H1 (cell line): Measurements from ENCODE around the gene TTC22. TPM values are rescaled to one million over a fixed set of nuclear protein-coding genes. Genes with fewer than 3 reads are reported as not detected.

Experiments
- CTCF ChIA-PET: fragments of 300-600 bp; sonication (Branson Sonifier 250); formaldehyde crosslinking; loops from one replicate; lab custom pipeline; 2021; ENCODE audit not compliant: partially characterized antibody; lab: Charles Lee
- POLR2A ChIA-PET: fragments of 300-600 bp; sonication (Branson Sonifier 250); formaldehyde crosslinking; loops from one replicate; lab custom pipeline; 2021; ENCODE audit warnings: inconsistent platforms; ENCODE audit not compliant: partially characterized antibody; lab: Charles Lee
- DNase-seq, 2 experiments: peaks; one replicate each; pipeline versions ENCODE4 v3.0.0 to v3.0.0-alpha.2; 2010 to 2022; ENCODE audit warnings: low spot score in 2 of 2, low read depth in 1 of 2, mixed read lengths in 1 of 2
- FAIRE-seq: peaks from 2 replicates; lab custom pipeline; 2011; peaks lifted over from hg19 to GRCh38; lab: Jason Lieb, UNC
- H2AFZ ChIP-seq: 2 replicates; pipeline ENCODE4 v1.8.1; 2012; ENCODE audit warnings: low read length, inconsistent platforms
- H2AK5ac ChIP-seq: 2 replicates; pipeline ENCODE4 v1.6.1; 2013; ENCODE audit warnings: low read depth, low read length
- H2BK120ac ChIP-seq: replicated peaks from 2 replicates; pipeline ENCODE3; 2013; ENCODE audit warnings: low read depth, low read length, inconsistent platforms
- H2BK12ac ChIP-seq: 2 replicates; pipeline ENCODE4 v1.6.1; 2013; ENCODE audit warnings: low read depth, low read length
- H2BK15ac ChIP-seq: 2 replicates; pipeline ENCODE4 v1.6.1; 2013; ENCODE audit warnings: low read length
- H2BK20ac ChIP-seq: 2 replicates; pipeline ENCODE4 v1.6.1; 2013; ENCODE audit warnings: low read length
- H2BK5ac ChIP-seq: 2 replicates; pipeline ENCODE4 v1.6.1; 2013; ENCODE audit warnings: low read depth, low read length
- H3K14ac ChIP-seq: 2 replicates; pipeline ENCODE4 v1.6.1; 2013; ENCODE audit warnings: inconsistent platforms; ENCODE audit not compliant: insufficient read length
- H3K18ac ChIP-seq: 2 replicates; pipeline ENCODE4 v1.6.1; 2013; ENCODE audit warnings: low read length; ENCODE audit errors: extremely low read depth
- H3K23ac ChIP-seq: 2 replicates; pipeline ENCODE4 v1.6.1; 2013; ENCODE audit warnings: inconsistent platforms; ENCODE audit not compliant: insufficient read length
- H3K23me2 ChIP-seq: 2 replicates; pipeline ENCODE4 v1.6.1; 2013; ENCODE audit warnings: low read depth, low read length
- H3K27ac ChIP-seq: 2 replicates; pipeline ENCODE4 v1.6.1; 2011; ENCODE audit warnings: low read depth, low read length, inconsistent platforms
- H3K27me3 ChIP-seq, 4 experiments: replicated peaks in 1 of 4; 1 replicate in 1 of 4; 2 replicates in 3 of 4; pipeline versions ENCODE4 v1.6.1 to v1.8.1; 2011 to 2013; ENCODE audit warnings: low read length in 3 of 4, mild to moderate bottlenecking in 3 of 4, inconsistent platforms in 2 of 4, mixed read lengths in 2 of 4, moderate library complexity in 1 of 4; ENCODE audit not compliant: control insufficient read depth in 3 of 4, insufficient read depth in 3 of 4; ENCODE audit errors: extremely low read depth in 1 of 4
- H3K36me3 ChIP-seq, 4 experiments: 2 replicates each; pipeline versions ENCODE4 v1.6.1 to v1.8.1; 2011 to 2013; ENCODE audit warnings: mild to moderate bottlenecking in 4 of 4, low read length in 3 of 4, moderate library complexity in 2 of 4, control low read depth in 1 of 4, inconsistent platforms in 1 of 4; ENCODE audit not compliant: insufficient read depth in 4 of 4, control insufficient read depth in 2 of 4
- H3K4ac ChIP-seq: replicated peaks from 2 replicates; pipeline ENCODE3; 2013; ENCODE audit warnings: low read length, low read depth, mixed read lengths, inconsistent platforms; ENCODE audit not compliant: insufficient read length
- H3K4me1 ChIP-seq, 4 experiments: replicated peaks in 1 of 4; 1 replicate in 1 of 4; 2 replicates in 3 of 4; pipeline versions ENCODE4 v1.6.1 to v1.8.1; 2011 to 2013; ENCODE audit warnings: low read length in 3 of 4, inconsistent platforms in 2 of 4, mixed read lengths in 1 of 4; ENCODE audit not compliant: insufficient read depth in 4 of 4, control insufficient read depth in 3 of 4
- H3K4me2 ChIP-seq, 2 experiments: 2 replicates each; pipeline versions ENCODE4 v1.6.1 to v1.8.1; 2011 to 2013; ENCODE audit warnings: low read depth in 2 of 2, low read length in 2 of 2, control low read depth in 1 of 2, inconsistent platforms in 1 of 2, mild to moderate bottlenecking in 1 of 2; ENCODE audit not compliant: insufficient read depth in 1 of 2
- H3K4me3 ChIP-seq, 4 experiments: fragments of 200-600, 300-600 bp in 1 of 4; sonication (generic), shearing (Covaris generic), sonication (Bioruptor Twin) in 1 of 4; 2 replicates each; pipeline versions ENCODE4 v1.5.1 to v1.8.1; 2011 to 2016; ENCODE audit warnings: low read length in 4 of 4, low read depth in 3 of 4, control low read depth in 2 of 4, inconsistent platforms in 2 of 4, mild to moderate bottlenecking in 2 of 4, mixed read lengths in 1 of 4, moderate library complexity in 1 of 4; ENCODE audit not compliant: insufficient read depth in 2 of 4; ENCODE audit errors: extremely low read depth in 1 of 4
- H3K56ac ChIP-seq: replicated peaks from 2 replicates; pipeline ENCODE3; 2013; ENCODE audit warnings: low read depth, mild to moderate bottlenecking, mixed read lengths, low read length, inconsistent platforms; ENCODE audit not compliant: insufficient read length
- H3K79me1 ChIP-seq: 2 replicates; pipeline ENCODE4 v1.6.1; 2013; ENCODE audit warnings: low read depth, low read length, control low read depth
- H3K79me2 ChIP-seq, 2 experiments: 2 replicates each; pipeline versions ENCODE4 v1.6.1 to v1.8.1; 2012 to 2013; ENCODE audit warnings: low read length in 2 of 2, mild to moderate bottlenecking in 2 of 2, inconsistent platforms in 1 of 2; ENCODE audit not compliant: insufficient read depth in 2 of 2, control insufficient read depth in 1 of 2
- H3K9ac ChIP-seq, 4 experiments: replicated peaks in 1 of 4; 1 replicate in 1 of 4; 2 replicates in 3 of 4; pipeline versions ENCODE4 v1.6.1 to v1.8.1; 2011 to 2013; ENCODE audit warnings: low read depth in 3 of 4, low read length in 3 of 4, control low read depth in 2 of 4, mild to moderate bottlenecking in 2 of 4, moderate library complexity in 2 of 4, inconsistent platforms in 1 of 4; ENCODE audit errors: extremely low read depth in 1 of 4
- H3K9me3 ChIP-seq, 2 experiments: 2 replicates each; pipeline versions ENCODE4 v1.6.1 to v1.8.1; 2012 to 2013; ENCODE audit warnings: mild to moderate bottlenecking in 2 of 2, moderate library complexity in 2 of 2, control low read depth in 1 of 2, inconsistent platforms in 1 of 2, low read depth in 1 of 2, low read length in 1 of 2, mixed read lengths in 1 of 2; ENCODE audit not compliant: insufficient read depth in 2 of 2
- H4K20me1 ChIP-seq, 2 experiments: replicated peaks in 1 of 2; 2 replicates each; pipeline versions ENCODE3 to v1.8.1; 2011 to 2013; ENCODE audit warnings: inconsistent platforms in 2 of 2, low read length in 2 of 2, mild to moderate bottlenecking in 1 of 2; ENCODE audit not compliant: insufficient read depth in 2 of 2, control insufficient read depth in 1 of 2
- H4K5ac ChIP-seq: 2 replicates; pipeline ENCODE4 v1.6.1; 2013; ENCODE audit warnings: low read length, low read depth, mixed read lengths, inconsistent platforms; ENCODE audit not compliant: insufficient read length
- H4K8ac ChIP-seq: 2 replicates; pipeline ENCODE4 v1.8.0; 2013; ENCODE audit warnings: mild to moderate bottlenecking, moderate library complexity, low read length, inconsistent platforms; ENCODE audit not compliant: insufficient read depth; ENCODE audit errors: extremely low read depth
- H4K91ac ChIP-seq: replicated peaks from 2 replicates; pipeline ENCODE3; 2013; ENCODE audit warnings: low read length, mixed read lengths, inconsistent platforms; ENCODE audit not compliant: insufficient read length
- CBX8 ChIP-seq: fragments of 300-800, 300-1000 bp; sonication (generic); IDR thresholded peaks from 2 replicates; pipeline ENCODE4 v1.7.1; 2016; ENCODE audit warnings: low read depth, low read length, borderline replicate concordance
- EZH2 ChIP-seq: fragments of 200-600 bp; sonication (generic); IDR thresholded peaks from 2 replicates; pipeline ENCODE4 v1.7.1; 2012; ENCODE audit warnings: low read depth, mild to moderate bottlenecking, moderate library complexity, low read length, inconsistent platforms; ENCODE audit not compliant: severe bottlenecking
- FOSL1 ChIP-seq: IDR thresholded peaks from 2 replicates; pipeline ENCODE4 v1.6.1; 2011; ENCODE audit warnings: mild to moderate bottlenecking, low read depth, low read length, moderate library complexity; ENCODE audit not compliant: insufficient read depth
- GTF2F1 ChIP-seq: IDR thresholded peaks from 2 replicates; pipeline ENCODE4 v1.6.1; 2012; ENCODE audit warnings: low read depth, low read length, improper control_type of control experiment, borderline replicate concordance
- HDAC6 ChIP-seq: IDR thresholded peaks from one replicate; pipeline ENCODE4 v1.7.1; 2012; ENCODE audit warnings: low read depth, mild to moderate bottlenecking, inconsistent platforms, low read length, moderate library complexity
- KDM1A ChIP-seq: fragments of 200-600, 300-600 bp; sonication (generic); IDR thresholded peaks from 2 replicates; pipeline ENCODE4 v1.7.1; 2016; ENCODE audit warnings: mild to moderate bottlenecking, low read length, borderline replicate concordance
- POLR2AphosphoS5 ChIP-seq: IDR thresholded peaks from 2 replicates; pipeline ENCODE4 v1.6.1; 2011; ENCODE audit warnings: low read depth, low read length
- RNF2 ChIP-seq: fragments of 200-900, 300-1000 bp; sonication (generic); IDR thresholded peaks from 2 replicates; pipeline ENCODE4 v1.7.1; 2016; ENCODE audit warnings: borderline replicate concordance, low read depth, mild to moderate bottlenecking, antibody characterized with exemption, low read length; ENCODE audit not compliant: poor library complexity, severe bottlenecking; ENCODE audit errors: missing control alignments
- RXRA ChIP-seq: IDR thresholded peaks from 2 replicates; pipeline ENCODE4 v1.6.1; 2011; ENCODE audit warnings: low read depth, mild to moderate bottlenecking, low read length, moderate library complexity; ENCODE audit not compliant: insufficient read depth
- SAP30 ChIP-seq: fragments of 300-600 bp; sonication (generic); IDR thresholded peaks from 2 replicates; pipeline ENCODE4 v1.7.1; 2012; ENCODE audit warnings: low read length, moderate library complexity, mild to moderate bottlenecking, inconsistent platforms; ENCODE audit not compliant: insufficient read depth, insufficient replicate concordance
- SIRT6 ChIP-seq: IDR thresholded peaks from one replicate; pipeline ENCODE4 v1.7.1; 2012; ENCODE audit warnings: low read length, inconsistent platforms
- SP4 ChIP-seq: IDR thresholded peaks from 2 replicates; pipeline ENCODE4 v1.6.1; 2012; ENCODE audit warnings: low read length, inconsistent platforms
- SUZ12 ChIP-seq: fragments of 200-600 bp; sonication (generic); IDR thresholded peaks from 2 replicates; pipeline ENCODE4 v1.6.1; 2012; ENCODE audit warnings: mild to moderate bottlenecking, inconsistent platforms, low read length, moderate library complexity, mixed read lengths
- WGBS, 2 experiments: shearing (Covaris generic) in 1 of 2; methylation state at CpG; one replicate each; pipeline versions ENCODE4 v1.1.6 to v1.1.7; 2013 to 2015; ENCODE audit warnings: low lambda C conversion rate in 2 of 2, mixed read lengths in 2 of 2, inconsistent platforms in 1 of 2, low coverage in 1 of 2, missing lambda C conversion rate in 1 of 2; ENCODE audit not compliant: insufficient replicate concordance in 2 of 2, insufficient coverage in 1 of 2, insufficient read length in 1 of 2; ENCODE audit errors: extremely low coverage in 1 of 2, missing lambda C conversion rate in 1 of 2; 5-methylcytosine and 5-hydroxymethylcytosine counted together
- polyA plus RNA-seq, 7 experiments: library from polyadenylated mRNA; depleted of rRNA in 3 of 7; stranded (reverse) in 5 of 7; unstranded in 2 of 7; fragments of >200 nt in 5 of 7; fragments of 200-250 nt in 2 of 7; gene quantifications; 1 replicate in 5 of 7; 2 replicates in 1 of 7; 4 replicates in 1 of 7; pipeline versions ENCODE4 v1.2.1 to v1.2.3, GENCODE V29; 2011 to 2013; ENCODE audit warnings: missing spikeins in 2 of 7, mixed read lengths in 2 of 7
- total RNA-seq: library from RNA; stranded (reverse); fragmentation: NEBNext Ultra II Directional; extraction: Animal tissue kit (Norgen Biotek cat#: 25700); gene quantifications from 2 replicates; pipeline ENCODE4 v1.2.1, GENCODE V29; 2021

TTC22 gene
- total and polyA plus RNA-seq, 2 of the 8 experiments (the other 6 are each of a cell fraction or from before 2014, with no cell fraction given): 1.00 to 1.6 TPM

- no peak overlapping the region for H2BK15ac ChIP-seq
- no peak overlapping the region for H3K4me3 ChIP-seq
- no peak overlapping the region for H4K8ac ChIP-seq
- no peak overlapping the region for H3K4ac ChIP-seq
- no peak overlapping the region for H3K4me2 ChIP-seq
- no peak overlapping the region for H2BK120ac ChIP-seq
- no peak overlapping the region for H3K56ac ChIP-seq
- no peak overlapping the region for H2BK20ac ChIP-seq
- no peaks in the 10 kb centered on the region for H3K9me3 ChIP-seq
- no peak overlapping the region for H2BK5ac ChIP-seq
- H2AFZ ChIP-seq: no peak overlapping the region
- no peak for DNase-seq
- peaks cover 39 to 64% (median 59%) of the 10 kb centered on the region in 4 experiments for H3K36me3 ChIP-seq
- H2BK12ac ChIP-seq: no peak overlapping the region
- H3K79me1 ChIP-seq: peaks cover 2% of the 10 kb centered on the region; the same call in 1 of the 2 replicates
- ChIA-PET POLR2A (no interaction called here), CTCF (interaction anchor here (0.6 to 3.6 kb wide), 8 partner anchors 17 to 146 kb away, joined by 3 to 11 read pairs (median 5); a partner anchor contains a TSS)
- H4K20me1 ChIP-seq: peaks cover 10 to 23% of the 10 kb centered on the region in 2 experiments
- 91% methylated on average over 5 of the region's 5 CpGs; no CpG with 5 or more reads in 1 of the 2 experiments for WGBS, 2 experiments
- H4K91ac ChIP-seq: no peak overlapping the region
- no peak overlapping the region for H4K5ac ChIP-seq
- no peak overlapping the region for H3K23ac ChIP-seq
- no peak overlapping the region for H2AK5ac ChIP-seq
- no peaks in the 10 kb centered on the region for H3K79me2 ChIP-seq
- no peak for FAIRE-seq
- H3K9ac ChIP-seq: no peak overlapping the region
- H3K23me2 ChIP-seq: no peaks in the 10 kb centered on the region
- H3K4me1 ChIP-seq: no peaks in the 10 kb centered on the region
- no peak overlapping the region for H3K27ac ChIP-seq
- H3K27me3 ChIP-seq: no peaks in the 10 kb centered on the region
- no peak overlapping the region for H3K18ac ChIP-seq
- H3K14ac ChIP-seq: no peak overlapping the region
- TF ChIP-seq RNF2 (no peak), CBX8 (no peak), EZH2 (no peak), RXRA (no peak), SUZ12 (no peak), FOSL1 (no peak), SP4 (no peak), POLR2AphosphoS5 (no peak), SIRT6 (no peak), GTF2F1 (no peak), KDM1A (no peak), SAP30 (no peak), HDAC6 (no peak)
Measured at GRCh38 chr1:54850069-54850730, 49.1 kb upstream of the TTC22 start.
